ENCODE results near the gene STEAP4.

The STEAP4 gene

DNA sequence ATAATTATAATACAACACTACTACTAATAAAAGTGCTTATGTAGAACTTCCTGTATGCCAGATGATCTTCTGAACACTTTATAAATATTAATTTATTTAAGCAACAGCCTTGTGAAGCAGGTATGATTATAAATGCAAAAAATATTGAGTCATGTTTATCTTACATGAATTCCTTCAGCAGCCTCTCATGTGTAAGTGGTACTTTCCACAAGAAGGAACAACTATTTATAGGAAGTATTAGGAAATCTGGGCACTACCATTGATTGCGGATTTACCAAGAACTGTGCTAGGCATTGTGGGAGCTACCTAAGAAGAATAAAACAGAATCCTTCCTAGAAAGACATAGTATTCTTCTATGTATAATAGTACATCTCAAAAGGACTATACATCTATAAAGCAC lies 10.7 kb upstream of the STEAP4 start:
- TF ChIP-seq, protein P1, sequence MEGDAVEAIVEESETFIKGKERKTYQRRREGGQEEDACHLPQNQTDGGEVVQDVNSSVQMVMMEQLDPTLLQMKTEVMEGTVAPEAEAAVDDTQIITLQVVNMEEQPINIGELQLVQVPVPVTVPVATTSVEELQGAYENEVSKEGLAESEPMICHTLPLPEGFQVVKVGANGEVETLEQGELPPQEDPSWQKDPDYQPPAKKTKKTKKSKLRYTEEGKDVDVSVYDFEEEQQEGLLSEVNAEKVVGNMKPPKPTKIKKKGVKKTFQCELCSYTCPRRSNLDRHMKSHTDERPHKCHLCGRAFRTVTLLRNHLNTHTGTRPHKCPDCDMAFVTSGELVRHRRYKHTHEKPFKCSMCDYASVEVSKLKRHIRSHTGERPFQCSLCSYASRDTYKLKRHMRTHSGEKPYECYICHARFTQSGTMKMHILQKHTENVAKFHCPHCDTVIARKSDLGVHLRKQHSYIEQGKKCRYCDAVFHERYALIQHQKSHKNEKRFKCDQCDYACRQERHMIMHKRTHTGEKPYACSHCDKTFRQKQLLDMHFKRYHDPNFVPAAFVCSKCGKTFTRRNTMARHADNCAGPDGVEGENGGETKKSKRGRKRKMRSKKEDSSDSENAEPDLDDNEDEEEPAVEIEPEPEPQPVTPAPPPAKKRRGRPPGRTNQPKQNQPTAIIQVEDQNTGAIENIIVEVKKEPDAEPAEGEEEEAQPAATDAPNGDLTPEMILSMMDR (IDR thresholded peaks at IDR 0.05; ENCODE audit: insufficient read depth, low read length, missing control alignments), result no peak
- ChIA-PET CTCF (no interaction called here), POLR2A (no interaction called here)
- DNase-seq (ENCODE audit: low read depth, low spot score), result no peak
- H3K4me3 ChIP-seq (ENCODE audit: low read depth, low read length), result no peak overlapping the region

DNA sequence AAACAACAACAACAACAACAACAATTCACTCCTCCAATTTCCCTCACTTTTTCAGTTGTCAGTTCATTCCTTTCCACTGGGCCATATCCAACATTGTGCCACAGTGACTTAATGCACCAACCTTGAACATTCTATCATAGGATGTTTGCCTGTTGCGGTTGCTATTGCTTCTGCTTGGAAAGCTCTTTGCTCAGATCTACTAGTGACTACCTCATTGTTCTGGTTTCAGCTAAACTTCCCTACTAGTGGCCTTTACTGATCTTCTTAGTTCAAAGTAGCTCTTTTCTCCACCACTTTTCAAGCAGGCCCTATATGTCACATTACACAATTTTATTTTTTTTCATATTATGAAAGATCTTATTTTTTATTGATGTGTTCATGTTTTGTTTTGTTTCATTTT lies 9.8 kb upstream of the STEAP4 start:
- DNase-seq (ENCODE audit: low read depth, low spot score), result no peak
- POLR2A ChIA-PET, result no interaction called here
- no peak overlapping the region for H3K4me3 ChIP-seq (ENCODE audit: low read depth, low read length)
- CTCF ChIA-PET, result no interaction called here
- TF ChIP-seq, protein P1 (IDR thresholded peaks at IDR 0.05; ENCODE audit: insufficient read depth, low read length, missing control alignments), result no peak

DNA sequence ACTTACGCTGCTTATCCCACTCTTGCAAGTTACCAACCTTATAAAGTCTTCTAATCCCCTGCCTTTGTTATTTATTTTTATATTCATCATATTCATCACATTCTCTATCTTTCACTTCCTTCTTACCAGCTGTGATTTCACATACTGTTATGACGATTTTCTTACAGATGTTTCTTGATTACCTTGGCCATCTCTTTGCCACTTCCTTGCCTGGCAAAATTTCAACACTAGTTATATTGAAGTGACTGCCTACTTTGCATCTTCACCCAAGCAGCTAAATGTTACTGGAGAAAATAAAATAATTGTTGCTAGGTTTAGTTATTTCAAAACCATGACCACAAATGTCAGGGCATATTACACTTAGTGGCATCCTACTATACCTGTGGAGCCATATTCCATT lies 8.8 kb upstream of the STEAP4 start:
- POLR2A ChIA-PET, result no interaction called here
- TF ChIP-seq, protein P1 (IDR thresholded peaks at IDR 0.05; ENCODE audit: insufficient read depth, low read length, missing control alignments), result no peak
- CTCF ChIA-PET, result no interaction called here
- DNase-seq (ENCODE audit: low read depth, low spot score), result no peak
- no peak overlapping the region for H3K4me3 ChIP-seq (ENCODE audit: low read depth, low read length)

- POLR2A ChIA-PET, result no interaction called here
Measured at GRCh38 chr7:88314061-88314491, 7.4 kb upstream of the STEAP4 start.

GRCh38 chr7:88312061-88312663 lies 5.5 kb upstream of the STEAP4 start:
- ChIA-PET CTCF (no interaction called here), POLR2A (no interaction called here)
- TF ChIP-seq, protein P1 (IDR thresholded peaks at IDR 0.05; ENCODE audit: insufficient read depth, low read length, missing control alignments), result no peak
- no peak for DNase-seq (ENCODE audit: low read depth, low spot score)
- H3K4me3 ChIP-seq (ENCODE audit: low read depth, low read length), result no peak overlapping the region

More at GRCh38 chr7:88314061-88314491, 7.4 kb upstream of the STEAP4 start:
- TF ChIP-seq, protein P1 (IDR thresholded peaks at IDR 0.05; ENCODE audit: insufficient read depth, low read length, missing control alignments), result no peak
- DNase-seq (ENCODE audit: low read depth, low spot score), result no peak
- CTCF ChIA-PET, result no interaction called here
- H3K4me3 ChIP-seq (ENCODE audit: low read depth, low read length), result no peak overlapping the region

- ChIA-PET CTCF (no interaction called here), POLR2A (no interaction called here)
- no peak overlapping the region for H3K4me3 ChIP-seq (ENCODE audit: low read depth, low read length)
Measured at GRCh38 chr7:88311675-88312036, 5.0 kb upstream of the STEAP4 start.

More at GRCh38 chr7:88311675-88312036, 5.0 kb upstream of the STEAP4 start:
- TF ChIP-seq, protein P1 (IDR thresholded peaks at IDR 0.05; ENCODE audit: insufficient read depth, low read length, missing control alignments), result no peak
- DNase-seq (ENCODE audit: low read depth, low spot score), result no peak

Data from AG04449 (cell line).